Mucosa of descending colon (tissue), 3 donors: ENCODE measurements around the gene FBXL19. TPM values are rescaled to one million over a fixed set of nuclear protein-coding genes. Genes with fewer than 3 reads are reported as not detected.

Experiments used
- ATAC-seq: fragments of 200-7000 bp; cut with Tn5 transposase; one replicate; pipeline ENCODE4 v1.9.1; 2020; ENCODE audit warnings: mild to moderate bottlenecking, moderate library complexity
- DNase-seq, 3 donors: peaks; one replicate each; pipeline ENCODE4 v3.0.0-alpha.2; 2020
- H3K36me3 ChIP-seq: fragments of 200-600 bp; one replicate; pipeline ENCODE4 v1.8.0; 2021; ENCODE audit warnings: low read depth, mild to moderate bottlenecking
- H3K4me1 ChIP-seq: fragments of 200-600 bp; one replicate; pipeline ENCODE4 v1.8.0; 2021; ENCODE audit warnings: low read depth, mild to moderate bottlenecking
- H3K4me3 ChIP-seq: fragments of 200-600 bp; one replicate; pipeline ENCODE4 v1.8.0; 2021; ENCODE audit warnings: mild to moderate bottlenecking
- H3K9me3 ChIP-seq: fragments of 200-600 bp; one replicate; pipeline ENCODE4 v1.8.0; 2021; ENCODE audit warnings: mild to moderate bottlenecking
- intact Hi-C, 2 donors: fragments of 100-400 bp; cut with DNase I in 1 of 2; cut with micrococcal nuclease in 1 of 2; formaldehyde crosslinking; loops; one replicate each; pipeline versions ENCODE4 v1.11.0 to v1.11.1; 2022; cut with DNase I, micrococcal nuclease
- total RNA-seq, 3 donors: library from RNA; stranded (reverse); fragmentation: NEBNext Ultra II Directional in 2 of 3; extraction: Animal tissue kit (Norgen Biotek cat#: 25700) in 2 of 3; gene quantifications; one replicate each; pipeline versions ENCODE4 v1.2.1 to v1.2.4, GENCODE V29; 2021 to 2023
- TF ChIP-seq, protein P1 (sequence below): fragments of 200-600 bp; IDR thresholded peaks from one replicate; pipeline ENCODE4 v1.8.0; 2022; ENCODE audit warnings: antibody characterized with exemption, mild to moderate bottlenecking
- donor health status: DM: no; HTN: no; CAD: no; lungs with moderate emphysema.
- donor health status: DM: no; HTN: no; CAD: no.
- donor health status: DM: no; HTN: yes; CAD: no.

FBXL19 gene
- total RNA-seq, 3 donors from 2014 or later: 17.6 to 30.3 (median 22.4) TPM

DNA sequence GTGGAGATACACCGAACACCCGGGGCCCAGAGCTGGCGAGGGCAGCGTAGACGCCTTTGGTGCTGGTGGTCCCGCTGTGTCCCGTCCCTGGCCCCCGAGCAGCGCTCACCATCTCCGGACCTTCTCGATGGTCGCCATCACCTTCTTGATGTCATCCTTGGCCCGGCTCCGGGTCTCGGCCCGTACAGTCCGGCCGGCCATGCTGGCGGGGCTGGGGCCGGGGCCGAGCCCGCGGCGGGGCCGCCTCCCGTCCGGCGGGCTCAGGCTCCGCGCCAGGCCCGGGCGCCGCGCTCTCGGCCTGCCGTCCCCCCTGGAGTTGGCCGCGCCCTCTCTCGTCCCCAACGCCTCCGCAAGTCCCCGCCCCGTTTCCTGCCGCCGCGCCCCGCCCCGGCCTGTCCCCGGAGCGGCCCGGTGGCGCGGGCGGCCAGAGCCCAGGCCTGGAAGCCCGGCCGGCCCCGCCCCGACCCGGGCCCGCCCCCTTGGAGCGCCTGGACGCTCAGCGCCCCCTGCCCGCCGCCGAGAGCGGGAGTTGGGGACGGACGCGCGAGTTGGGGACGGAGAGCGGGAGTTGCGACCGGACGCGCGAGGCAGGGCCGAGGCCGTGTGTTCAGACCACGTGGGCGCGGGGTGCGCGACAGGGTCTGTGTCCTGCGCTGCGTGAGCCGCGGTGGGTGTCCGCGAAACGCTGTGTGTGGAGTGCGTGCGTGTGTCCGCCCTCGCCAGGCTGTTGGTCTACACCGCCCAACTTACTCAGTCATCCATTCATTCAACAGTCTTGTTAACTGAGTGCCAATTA lies 29.4 kb upstream of the FBXL19 start, which contains the start of gene BCL7C:
Gene BCL7C (minus strand): TSS at position 334 of the 796 bp plus-strand sequence. CDS start 133 bp downstream, at position 201.
- intact Hi-C loops: no loop called here
- H3K4me3 ChIP-seq: peak within 1 kb of the TSS; percentile 67
- TF ChIP-seq, protein P1, sequence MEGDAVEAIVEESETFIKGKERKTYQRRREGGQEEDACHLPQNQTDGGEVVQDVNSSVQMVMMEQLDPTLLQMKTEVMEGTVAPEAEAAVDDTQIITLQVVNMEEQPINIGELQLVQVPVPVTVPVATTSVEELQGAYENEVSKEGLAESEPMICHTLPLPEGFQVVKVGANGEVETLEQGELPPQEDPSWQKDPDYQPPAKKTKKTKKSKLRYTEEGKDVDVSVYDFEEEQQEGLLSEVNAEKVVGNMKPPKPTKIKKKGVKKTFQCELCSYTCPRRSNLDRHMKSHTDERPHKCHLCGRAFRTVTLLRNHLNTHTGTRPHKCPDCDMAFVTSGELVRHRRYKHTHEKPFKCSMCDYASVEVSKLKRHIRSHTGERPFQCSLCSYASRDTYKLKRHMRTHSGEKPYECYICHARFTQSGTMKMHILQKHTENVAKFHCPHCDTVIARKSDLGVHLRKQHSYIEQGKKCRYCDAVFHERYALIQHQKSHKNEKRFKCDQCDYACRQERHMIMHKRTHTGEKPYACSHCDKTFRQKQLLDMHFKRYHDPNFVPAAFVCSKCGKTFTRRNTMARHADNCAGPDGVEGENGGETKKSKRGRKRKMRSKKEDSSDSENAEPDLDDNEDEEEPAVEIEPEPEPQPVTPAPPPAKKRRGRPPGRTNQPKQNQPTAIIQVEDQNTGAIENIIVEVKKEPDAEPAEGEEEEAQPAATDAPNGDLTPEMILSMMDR: peak; percentile 60
- H3K4me1 ChIP-seq: peaks cover 20% of the 10 kb centered on the region
- no peaks in the 10 kb centered on the region for H3K36me3 ChIP-seq
- no peaks in the 10 kb centered on the region for H3K9me3 ChIP-seq
- peak; percentile 94 to 98 (median 96) for DNase-seq
- ATAC-seq: peak; percentile 93

DNA sequence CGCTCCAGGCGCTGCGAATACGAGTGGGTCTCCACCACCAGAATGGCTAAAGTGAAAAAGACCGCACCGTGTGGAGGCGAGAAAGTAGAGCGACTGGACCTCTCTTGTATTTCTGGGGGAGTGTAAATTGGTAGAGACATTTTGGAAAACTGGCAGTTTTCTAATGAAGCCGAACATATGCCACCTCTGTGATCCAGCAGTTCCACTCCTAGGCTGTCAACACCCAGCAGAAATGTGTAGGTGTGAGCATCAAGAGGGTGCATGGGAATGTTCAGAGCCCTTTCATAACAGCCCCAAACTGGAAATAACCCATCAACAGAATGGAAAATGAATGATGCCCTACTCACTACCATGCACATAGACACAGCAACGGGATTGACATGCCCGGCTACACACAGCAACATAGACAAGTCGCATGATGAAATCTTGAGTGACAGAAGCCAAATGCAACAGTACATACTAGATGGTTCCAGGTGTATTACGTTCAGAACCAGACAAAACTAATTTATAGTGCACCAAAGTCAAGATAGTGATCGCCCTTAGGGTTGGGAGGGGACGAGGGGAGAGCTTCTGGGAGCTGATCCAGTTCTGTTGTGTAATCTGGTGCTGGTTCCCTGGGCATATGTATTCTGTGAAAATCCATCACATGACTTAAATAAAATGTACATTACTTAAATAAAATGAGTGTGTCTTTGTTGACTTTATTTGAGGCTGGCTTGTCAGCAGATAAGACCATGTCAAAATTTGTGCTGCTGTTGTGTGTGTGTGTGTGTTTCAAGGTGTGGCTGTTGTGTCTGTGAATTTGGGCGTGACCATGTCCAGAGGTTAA lies 28.6 kb upstream of the FBXL19 start:
- intact Hi-C loops: no loop called here
- no peaks in the 10 kb centered on the region for H3K36me3 ChIP-seq
- TF ChIP-seq, protein P1: no peak
- H3K4me1 ChIP-seq: peaks cover 20% of the 10 kb centered on the region
- ATAC-seq (no peak), DNase-seq (no peak)
- H3K4me3 ChIP-seq: no peak overlapping the region
- H3K9me3 ChIP-seq: no peaks in the 10 kb centered on the region

DNA sequence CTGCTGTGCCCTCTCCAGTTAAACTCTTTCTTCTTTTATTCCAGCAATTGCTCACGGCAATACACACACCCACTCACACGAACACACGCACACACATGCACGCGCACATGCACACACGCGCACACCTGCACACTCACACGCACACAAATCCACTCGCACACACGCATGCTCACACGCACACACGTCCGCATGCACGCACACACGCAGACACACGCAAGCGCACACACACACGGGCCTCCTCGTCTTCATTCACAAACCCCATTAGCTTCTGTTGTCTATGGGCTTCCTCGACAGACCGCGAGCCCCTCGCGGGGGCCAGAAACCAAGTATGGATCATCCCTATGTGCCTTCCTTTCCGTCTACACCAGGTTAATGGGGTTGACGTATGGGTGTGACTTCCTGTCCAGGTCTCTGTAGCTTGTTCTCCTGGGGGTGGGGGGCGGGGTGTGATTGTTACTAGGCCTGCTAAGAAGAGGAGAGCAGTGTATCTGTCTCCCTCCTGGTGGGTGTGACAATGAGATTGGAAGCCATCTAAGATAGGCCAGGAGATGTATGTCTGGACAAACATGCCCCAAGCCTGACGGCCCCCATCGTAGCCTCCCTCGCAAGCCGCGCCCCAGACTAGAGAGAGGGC lies 27.6 kb upstream of the FBXL19 start:
- Histone ChIP-seq H3K36me3 (no peaks in the 10 kb centered on the region), H3K9me3 (no peaks in the 10 kb centered on the region), H3K4me1 (peaks cover 20% of the 10 kb centered on the region), H3K4me3 (no peak overlapping the region)
- ATAC-seq (no peak), DNase-seq (peak; percentile 19 to 59 (median 37))
- intact Hi-C loops: no loop called here
- TF ChIP-seq, protein P1: no peak

DNA sequence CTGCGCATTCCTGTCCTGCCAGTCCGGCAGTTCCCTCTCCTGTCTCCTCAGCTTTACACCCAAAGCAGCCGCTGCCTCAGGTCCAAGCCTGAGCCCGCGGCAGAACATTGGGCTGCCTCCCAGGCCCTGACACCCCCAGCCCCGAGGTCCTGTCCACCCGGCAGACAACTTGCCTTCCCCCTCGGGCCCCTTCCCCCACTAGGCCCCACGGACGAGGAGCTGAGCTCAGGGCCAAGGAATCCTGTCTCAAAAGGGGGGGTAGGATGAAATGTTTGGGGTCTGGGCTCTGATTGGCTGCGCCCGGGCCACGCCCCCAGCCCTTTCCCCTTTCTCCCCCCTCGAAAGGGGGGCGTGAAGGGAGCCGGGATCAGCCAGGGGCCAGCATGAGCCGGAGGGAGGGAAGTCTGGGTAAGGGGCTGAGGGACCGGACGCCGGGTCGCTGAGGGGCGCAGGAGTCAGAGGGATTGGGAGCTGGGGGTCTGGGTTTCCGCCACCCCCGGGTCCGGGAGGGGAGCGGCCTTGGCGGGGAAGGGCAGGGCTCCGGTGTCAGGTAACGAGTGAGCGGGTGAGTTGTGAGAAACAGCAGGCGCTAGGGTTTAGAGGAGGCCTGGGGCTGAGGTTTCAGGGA lies 27.0 kb upstream of the FBXL19 start, which contains the start of gene CTF1:
Gene CTF1 (plus strand): TSS at position 354 of the 628 bp plus-strand sequence. CDS start 30 bp downstream, at position 384.
- intact Hi-C loops: no loop called here
- TF ChIP-seq, protein P1: no peak
- peak; percentile 61 to 74 (median 73) for DNase-seq
- H3K4me3 ChIP-seq: no peak within 1 kb of the TSS
- H3K4me1 ChIP-seq: peaks cover 23% of the 10 kb centered on the region
- H3K9me3 ChIP-seq: no peaks in the 10 kb centered on the region
- no peaks in the 10 kb centered on the region for H3K36me3 ChIP-seq
- ATAC-seq: peak; percentile 0
